Hippocampal formation (tissue), 2 donors: ENCODE results near the gene LRP2.
A peak's percentile ranks its signal among the peaks of the same experiment; 100 is the strongest.
"Not testable (repeated sequence)": the region's sequence is repeated elsewhere in the genome, so short reads cannot be mapped to it uniquely, and the experiment has no call there.

Source experiments
- DNase-seq, 2 donors: peaks; one replicate each; lab custom pipeline; 2025; lab: John Stamatoyannopoulos, UW

LRP2 gene

GRCh38 chr2:169362118-169362893 lies at the start of gene LRP2:
Gene LRP2, minus strand, starts transcription at chr2:169362534. Its CDS starts 135 bp downstream, at chr2:169362399.
- peak in 1 of 2 donors; percentile 42 for DNase-seq

- DNase-seq, result no peak
Measured at GRCh38 chr2:169406891-169407290, 44.6 kb upstream of the LRP2 start.

GRCh38 chr2:169399491-169399890 lies 37.2 kb upstream of the LRP2 start:
- DNase-seq, result not testable (repeated sequence)

GRCh38 chr2:169397697-169398096 lies 35.4 kb upstream of the LRP2 start:
- DNase-seq, result peak in 1 of 2 donors; percentile 46

GRCh38 chr2:169395821-169396374 lies 33.6 kb upstream of the LRP2 start:
- DNase-seq, result no peak

GRCh38 chr2:169393068-169393590 lies 30.8 kb upstream of the LRP2 start:
- no peak for DNase-seq

- DNase-seq, result no peak
Measured at GRCh38 chr2:169391236-169391635, 28.9 kb upstream of the LRP2 start.

GRCh38 chr2:169388161-169388560 lies 25.8 kb upstream of the LRP2 start:
- DNase-seq, result no peak

- no peak for DNase-seq
Measured at GRCh38 chr2:169386722-169387121, 24.4 kb upstream of the LRP2 start.

- DNase-seq, result no peak
Measured at GRCh38 chr2:169384816-169385215, 22.5 kb upstream of the LRP2 start.

- DNase-seq, result no peak
Measured at GRCh38 chr2:169372561-169372960, 10.2 kb upstream of the LRP2 start.

- DNase-seq, result no peak
Measured at GRCh38 chr2:169366066-169366465, 3.7 kb upstream of the LRP2 start.

GRCh38 chr2:169365029-169365480 lies 2.7 kb upstream of the LRP2 start:
- DNase-seq, result no peak

GRCh38 chr2:169363560-169364150 lies 1.3 kb upstream of the LRP2 start:
- peak in 1 of 2 donors; percentile 44 for DNase-seq

GRCh38 chr2:169362894-169363559 lies 693 bp upstream of the LRP2 start:
- no peak for DNase-seq

- no peak for DNase-seq
Measured at GRCh38 chr2:169361706-169362117, 622 bp downstream of the LRP2 start.

GRCh38 chr2:169360984-169361705 lies 1.2 kb downstream of the LRP2 start:
- no peak for DNase-seq

GRCh38 chr2:169358016-169358415 lies 4.3 kb downstream of the LRP2 start:
- no peak for DNase-seq

- DNase-seq, result no peak
Measured at GRCh38 chr2:169354244-169354643, 8.1 kb downstream of the LRP2 start.

- DNase-seq, result no peak
Measured at GRCh38 chr2:169351725-169352124, 10.6 kb downstream of the LRP2 start.

- no peak for DNase-seq
Measured at GRCh38 chr2:169349535-169349934, 12.8 kb downstream of the LRP2 start.
